HG03095 (cell line): ENCODE measurements around the gene IL11RA.
A peak's percentile ranks its signal among the peaks of the same experiment; 100 is the strongest.

Experiments used
- ATAC-seq: cut with Tn5 transposase; IDR thresholded peaks from one replicate; pipeline ENCODE4 v1.9.1; 2021; ENCODE audit warnings: moderate library complexity; ENCODE audit not compliant: unreplicated experiment

Gene IL11RA

GRCh38 chr9:34652602-34653000 is 616 bp downstream of the IL11RA start:
- no peak for ATAC-seq

- ATAC-seq, result no peak
These were observed 1.4 kb downstream of the IL11RA start for GRCh38 chr9:34653151-34654072.

- no peak for ATAC-seq
These were observed 2.5 kb downstream of the IL11RA start for GRCh38 chr9:34654323-34655051.

- no peak for ATAC-seq
These were observed 3.4 kb downstream of the IL11RA start for GRCh38 chr9:34655394-34655793.

GRCh38 chr9:34656992-34657391 is 5.0 kb downstream of the IL11RA start:
- ATAC-seq, result no peak

- no peak for ATAC-seq
These were observed 6.5 kb downstream of the IL11RA start for GRCh38 chr9:34658461-34658860.

- ATAC-seq, result no peak
These were observed 7.7 kb downstream of the IL11RA start for GRCh38 chr9:34659592-34660253.

- no peak for ATAC-seq
These were observed 10.7 kb downstream of the IL11RA start, which contains the start of gene CCL27 for GRCh38 chr9:34662526-34663302. Gene CCL27 (minus strand): TSS chr9:34662657. CDS start chr9:34662633, 24 bp downstream.

GRCh38 chr9:34663303-34663605 is 11.3 kb downstream of the IL11RA start:
- no peak for ATAC-seq

GRCh38 chr9:34664281-34665066 is 12.5 kb downstream of the IL11RA start:
- ATAC-seq, result no peak

GRCh38 chr9:34665067-34665380 is 13.0 kb downstream of the IL11RA start:
- peak; percentile 16 for ATAC-seq

- peak; percentile 79 for ATAC-seq
These were observed 13.6 kb downstream of the IL11RA start for GRCh38 chr9:34665381-34666250.

- no peak for ATAC-seq
These were observed 18.0 kb downstream of the IL11RA start for GRCh38 chr9:34669809-34670562.

GRCh38 chr9:34671307-34671706 is 19.3 kb downstream of the IL11RA start:
- ATAC-seq, result no peak

- no peak for ATAC-seq
These were observed 22.5 kb downstream of the IL11RA start for GRCh38 chr9:34674440-34674839.

- no peak for ATAC-seq
These were observed 23.2 kb downstream of the IL11RA start for GRCh38 chr9:34675048-34675714.

- no peak for ATAC-seq
These were observed 23.9 kb downstream of the IL11RA start for GRCh38 chr9:34675869-34676268.

GRCh38 chr9:34684145-34684544 is 32.2 kb downstream of the IL11RA start:
- no peak for ATAC-seq
